GM12878 (cell line): ENCODE measurements around the gene TGFBRAP1. TPM values are rescaled to one million over a fixed set of nuclear protein-coding genes. Genes with fewer than 3 reads are reported as not detected.
A peak's percentile ranks its signal among the peaks of the same experiment; 100 is the strongest.

Experiments
- ATF2 ChIP-seq: IDR thresholded peaks from 2 replicates; pipeline ENCODE4 v1.6.1; 2012; ENCODE audit warnings: low read length, inconsistent platforms
- BCL11A ChIP-seq: IDR thresholded peaks from 2 replicates; pipeline ENCODE4 v1.6.1; 2011; ENCODE audit warnings: low read depth, low read length
- CBX3 ChIP-seq: fragments of 200-600 bp; sonication (generic); IDR thresholded peaks from 2 replicates; pipeline ENCODE4 v1.6.1; 2016; ENCODE audit warnings: low read depth, borderline replicate concordance
- CEBPZ ChIP-seq: fragments of 150-350 bp; IDR thresholded peaks from 2 replicates; pipeline ENCODE4 v1.6.1; 2016; ENCODE audit warnings: low read depth, low read length
- EED ChIP-seq: sonication (generic); IDR thresholded peaks from 2 replicates; pipeline ENCODE4 v1.6.1; 2016; ENCODE audit warnings: antibody characterized with exemption, low read depth
- EZH2 ChIP-seq: IDR thresholded peaks from 2 replicates; pipeline ENCODE4 v1.6.1; 2012; ENCODE audit warnings: low read depth, mild to moderate bottlenecking, control low read depth, inconsistent platforms, low read length, borderline replicate concordance; ENCODE audit not compliant: control insufficient read depth
- FOXM1 ChIP-seq: IDR thresholded peaks from 2 replicates; pipeline ENCODE4 v1.6.1; 2012; ENCODE audit warnings: low read depth, mild to moderate bottlenecking, inconsistent platforms, low read length, moderate library complexity
- HCFC1 ChIP-seq: fragments of 150-350 bp; IDR thresholded peaks from 2 replicates; pipeline ENCODE4 v1.6.1; 2014; ENCODE audit warnings: low read length
- JUNB ChIP-seq: IDR thresholded peaks from 2 replicates; pipeline ENCODE4 v1.6.1; 2016; ENCODE audit warnings: antibody characterized with exemption, mild to moderate bottlenecking
- MTA3 ChIP-seq: IDR thresholded peaks from 2 replicates; pipeline ENCODE4 v1.6.1; 2012; ENCODE audit warnings: low read length, inconsistent platforms, borderline replicate concordance
- RB1 ChIP-seq: fragments of 450-650 bp; formaldehyde crosslinking; IDR thresholded peaks from 2 replicates; pipeline ENCODE4 v1.6.1; 2017; ENCODE audit warnings: mild to moderate bottlenecking, borderline replicate concordance
- SMAD5 ChIP-seq: IDR thresholded peaks from 2 replicates; pipeline ENCODE4 v1.6.1; 2016; ENCODE audit warnings: antibody characterized with exemption, low read depth
- TCF3 ChIP-seq: IDR thresholded peaks from 2 replicates; pipeline ENCODE4 v1.6.1; 2012; ENCODE audit warnings: low read depth, mild to moderate bottlenecking, low read length, borderline replicate concordance; ENCODE audit not compliant: insufficient read depth
- YY1 ChIP-seq: IDR thresholded peaks from 2 replicates; pipeline ENCODE4 v1.6.1; 2011; ENCODE audit warnings: low read depth, mild to moderate bottlenecking, low read length
- ZBTB40 ChIP-seq: fragments of 450-650 bp; IDR thresholded peaks from 2 replicates; pipeline ENCODE4 v1.6.1; 2016; ENCODE audit warnings: mild to moderate bottlenecking, moderate library complexity, borderline replicate concordance
- ZNF207 ChIP-seq: fragments of 450-650 bp; IDR thresholded peaks from 2 replicates; pipeline ENCODE4 v1.6.1; 2014; ENCODE audit warnings: antibody characterized with exemption, mild to moderate bottlenecking, borderline replicate concordance
- polyA plus RNA-seq, 11 experiments: library from polyadenylated mRNA; depleted of rRNA in 4 of 11; unstranded in 6 of 11; stranded (reverse) in 5 of 11; fragments of >200 nt; fragmentation: Nextera tagmentation in 4 of 11; fragmentation: Illumina TruSeq in 1 of 11; extraction: Ambion mirVana in 4 of 11; extraction: Trizol in 1 of 11; gene quantifications; 1 replicate in 1 of 11; 2 replicates in 10 of 11; pipeline versions ENCODE4 v1.2.1 to v1.2.3, GENCODE V29; 2011 to 2016; ENCODE audit warnings: inconsistent platforms in 2 of 11, missing spikeins in 2 of 11, low read depth in 1 of 11
- total RNA-seq, 4 experiments: library from RNA; depleted of rRNA in 3 of 4; stranded (reverse); fragments of >200 nt in 3 of 4; fragmentation: Illumina TruSeq in 1 of 4; extraction: Trizol in 1 of 4; gene quantifications; 2 replicates each; pipeline versions ENCODE4 v1.2.1 to v1.2.3, GENCODE V29; 2013 to 2021

The TGFBRAP1 gene
- total and polyA plus RNA-seq, 10 of the 15 experiments (the other 5 are each of a cell fraction or from before 2014, with no cell fraction given): 7.9 to 37.4 (median 23.7) TPM

- TF ChIP-seq ZBTB40: no peak
- TF ChIP-seq MTA3: peak; percentile 62; the same call in 1 of the 2 replicates
- no peak for TF ChIP-seq ZNF207
- TF ChIP-seq JUNB: peak; percentile 99
- no peak for TF ChIP-seq TCF3
- TF ChIP-seq FOXM1: peak; percentile 96
- TF ChIP-seq HCFC1: no peak
- peak; percentile 28; the same call in 1 of the 2 replicates for TF ChIP-seq YY1
- no peak for TF ChIP-seq EZH2
- TF ChIP-seq CEBPZ: no peak
- TF ChIP-seq ATF2: peak; percentile 98
- no peak for TF ChIP-seq RB1
- TF ChIP-seq CBX3: no peak
- TF ChIP-seq SMAD5: no peak
- peak; percentile 70 for TF ChIP-seq BCL11A
- no peak for TF ChIP-seq EED
Observed at GRCh38 chr2:105315314-105315713, 14.2 kb downstream of the TGFBRAP1 start (continued).
